ENCODE data around the gene ZNF831.

DNA sequence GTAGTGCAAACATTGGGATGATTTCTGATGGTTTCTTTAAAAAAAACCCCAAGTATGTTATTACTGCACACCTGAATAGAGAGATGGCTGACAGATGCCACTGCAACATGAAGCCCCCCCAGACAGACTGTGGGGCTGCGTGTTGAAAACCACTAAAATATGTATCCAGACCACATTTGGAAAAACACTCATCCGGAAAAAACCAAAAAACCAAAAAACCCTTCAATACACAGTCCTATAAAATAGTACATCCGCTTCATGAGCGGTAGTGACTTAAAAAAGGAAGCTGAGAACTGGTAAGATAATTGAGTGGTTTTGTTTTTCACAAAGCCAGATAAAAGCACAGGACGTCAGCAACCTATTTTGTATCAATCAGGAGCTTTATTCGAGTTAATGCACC lies 89.7 kb downstream of the ZNF831 start:
- TF ChIP-seq, protein P1, sequence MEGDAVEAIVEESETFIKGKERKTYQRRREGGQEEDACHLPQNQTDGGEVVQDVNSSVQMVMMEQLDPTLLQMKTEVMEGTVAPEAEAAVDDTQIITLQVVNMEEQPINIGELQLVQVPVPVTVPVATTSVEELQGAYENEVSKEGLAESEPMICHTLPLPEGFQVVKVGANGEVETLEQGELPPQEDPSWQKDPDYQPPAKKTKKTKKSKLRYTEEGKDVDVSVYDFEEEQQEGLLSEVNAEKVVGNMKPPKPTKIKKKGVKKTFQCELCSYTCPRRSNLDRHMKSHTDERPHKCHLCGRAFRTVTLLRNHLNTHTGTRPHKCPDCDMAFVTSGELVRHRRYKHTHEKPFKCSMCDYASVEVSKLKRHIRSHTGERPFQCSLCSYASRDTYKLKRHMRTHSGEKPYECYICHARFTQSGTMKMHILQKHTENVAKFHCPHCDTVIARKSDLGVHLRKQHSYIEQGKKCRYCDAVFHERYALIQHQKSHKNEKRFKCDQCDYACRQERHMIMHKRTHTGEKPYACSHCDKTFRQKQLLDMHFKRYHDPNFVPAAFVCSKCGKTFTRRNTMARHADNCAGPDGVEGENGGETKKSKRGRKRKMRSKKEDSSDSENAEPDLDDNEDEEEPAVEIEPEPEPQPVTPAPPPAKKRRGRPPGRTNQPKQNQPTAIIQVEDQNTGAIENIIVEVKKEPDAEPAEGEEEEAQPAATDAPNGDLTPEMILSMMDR (IDR thresholded peaks at IDR 0.05; ENCODE audit: low read length): no peak
- no peak for TF ChIP-seq EZH2 (optimal IDR thresholded peaks at IDR 0.05; ENCODE audit: low read depth, low read length)
